GM21717 (cell line): ENCODE data around the gene FAM53A.

Experiments used
- ATAC-seq: cut with Tn5 transposase; IDR thresholded peaks from one replicate; pipeline ENCODE4 v1.9.1; 2021; ENCODE audit warnings: mild to moderate bottlenecking, moderate library complexity; ENCODE audit not compliant: unreplicated experiment

FAM53A gene

GRCh38 chr4:1661695-1662094 lies 22.4 kb downstream of the FAM53A start:
- no peak for ATAC-seq

- ATAC-seq = no peak
These were observed 23.0 kb downstream of the FAM53A start for GRCh38 chr4:1660948-1661677.

- no peak for ATAC-seq
These were observed 24.7 kb downstream of the FAM53A start for GRCh38 chr4:1659104-1660043.

GRCh38 chr4:1658581-1658980 lies 25.5 kb downstream of the FAM53A start:
- no peak for ATAC-seq

GRCh38 chr4:1658146-1658545 lies 26.0 kb downstream of the FAM53A start:
- ATAC-seq = no peak

- no peak for ATAC-seq
These were observed 27.1 kb downstream of the FAM53A start for GRCh38 chr4:1656986-1657385.

- ATAC-seq = no peak
These were observed 28.0 kb downstream of the FAM53A start for GRCh38 chr4:1656132-1656531.

- ATAC-seq = no peak
These were observed 28.4 kb downstream of the FAM53A start for GRCh38 chr4:1655676-1656075.

GRCh38 chr4:1655081-1655480 lies 29.0 kb downstream of the FAM53A start:
- no peak for ATAC-seq

- ATAC-seq = no peak
These were observed 29.7 kb downstream of the FAM53A start for GRCh38 chr4:1654216-1654955.

- no peak for ATAC-seq
These were observed 30.3 kb downstream of the FAM53A start for GRCh38 chr4:1653776-1654175.

GRCh38 chr4:1652088-1652487 lies 32.0 kb downstream of the FAM53A start:
- no peak for ATAC-seq

GRCh38 chr4:1651609-1652008 lies 32.5 kb downstream of the FAM53A start:
- no peak for ATAC-seq

- ATAC-seq = no peak
These were observed 35.2 kb downstream of the FAM53A start for GRCh38 chr4:1648962-1649361.

GRCh38 chr4:1647432-1647831 lies 36.7 kb downstream of the FAM53A start:
- no peak for ATAC-seq

- no peak for ATAC-seq
These were observed 37.4 kb downstream of the FAM53A start for GRCh38 chr4:1646690-1647089.

GRCh38 chr4:1644891-1645657 lies 39.0 kb downstream of the FAM53A start:
- no peak for ATAC-seq

- ATAC-seq = no peak
These were observed 40.0 kb downstream of the FAM53A start for GRCh38 chr4:1643971-1644735.

GRCh38 chr4:1642196-1642951 lies 41.7 kb downstream of the FAM53A start:
- ATAC-seq = no peak
